Activated CD4-positive, alpha-beta T cell treated with anti-CD3 and anti-CD28 coated beads, Interleukin-2, amount 50 U/mL, for 1 hour (primary cell): Measurements from ENCODE around the gene SLC8A3.

Experiments used
- DNase-seq: peaks from one replicate; pipeline ENCODE4 v3.0.0-alpha.2; 2020

Gene SLC8A3

DNA sequence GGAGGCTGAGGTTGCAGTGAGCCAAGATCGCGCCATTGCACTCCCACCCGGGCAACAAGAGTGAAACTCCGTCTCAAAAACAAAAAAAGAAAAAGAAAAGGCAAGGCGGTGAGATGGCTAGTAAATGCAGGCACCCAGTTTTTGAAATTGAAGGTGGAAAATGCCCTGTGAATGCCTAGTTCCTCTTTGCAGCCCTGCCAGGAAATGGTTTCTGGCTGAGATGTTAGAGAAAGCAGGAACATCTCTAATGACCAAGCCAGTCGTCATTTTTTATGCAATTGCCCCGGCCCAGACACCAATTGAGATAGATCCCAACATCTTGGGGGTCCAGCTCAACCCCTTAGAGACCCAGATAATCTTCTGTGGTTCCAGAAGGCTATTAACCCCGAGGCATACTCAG lies 17.0 kb downstream of the SLC8A3 start:
- DNase-seq, result no peak

DNA sequence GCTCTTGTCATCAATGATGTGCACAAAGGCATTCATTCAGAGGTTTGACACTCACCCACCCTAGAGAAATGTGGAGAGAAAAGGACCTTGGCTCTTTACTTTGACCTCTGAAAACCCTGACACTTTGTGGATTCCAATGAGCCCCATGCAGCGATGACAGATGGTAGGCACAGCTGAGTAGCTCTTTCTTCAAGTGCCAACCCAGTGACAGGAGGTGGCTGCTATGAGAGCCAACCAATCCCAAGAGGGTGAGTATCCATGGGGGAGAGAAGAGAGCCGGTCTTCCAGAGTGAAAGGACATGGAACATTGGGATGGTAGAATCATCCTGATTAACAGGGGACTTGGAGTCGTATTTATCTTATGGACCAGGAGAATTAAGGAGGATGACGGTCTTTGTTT lies 17.8 kb downstream of the SLC8A3 start:
- no peak for DNase-seq

DNA sequence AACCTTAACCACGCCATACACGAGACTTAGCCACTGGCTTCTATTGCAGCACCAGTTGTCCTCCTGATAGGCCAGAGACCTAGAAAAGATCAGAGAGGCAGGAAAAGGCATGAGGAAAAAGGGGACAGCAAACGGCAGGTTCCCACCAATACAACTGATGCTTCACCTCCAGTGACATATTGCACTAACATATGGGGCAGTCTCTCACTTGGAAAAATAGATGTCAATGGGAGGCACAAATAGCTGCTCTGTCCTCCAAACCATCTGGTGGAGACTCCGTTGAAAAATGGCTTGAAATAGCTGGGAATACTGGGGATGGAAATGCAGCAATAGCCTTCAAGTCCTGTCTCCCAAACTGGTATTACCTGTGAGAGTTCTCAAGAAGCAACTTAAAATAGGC lies 20.3 kb downstream of the SLC8A3 start:
- no peak for DNase-seq

DNA sequence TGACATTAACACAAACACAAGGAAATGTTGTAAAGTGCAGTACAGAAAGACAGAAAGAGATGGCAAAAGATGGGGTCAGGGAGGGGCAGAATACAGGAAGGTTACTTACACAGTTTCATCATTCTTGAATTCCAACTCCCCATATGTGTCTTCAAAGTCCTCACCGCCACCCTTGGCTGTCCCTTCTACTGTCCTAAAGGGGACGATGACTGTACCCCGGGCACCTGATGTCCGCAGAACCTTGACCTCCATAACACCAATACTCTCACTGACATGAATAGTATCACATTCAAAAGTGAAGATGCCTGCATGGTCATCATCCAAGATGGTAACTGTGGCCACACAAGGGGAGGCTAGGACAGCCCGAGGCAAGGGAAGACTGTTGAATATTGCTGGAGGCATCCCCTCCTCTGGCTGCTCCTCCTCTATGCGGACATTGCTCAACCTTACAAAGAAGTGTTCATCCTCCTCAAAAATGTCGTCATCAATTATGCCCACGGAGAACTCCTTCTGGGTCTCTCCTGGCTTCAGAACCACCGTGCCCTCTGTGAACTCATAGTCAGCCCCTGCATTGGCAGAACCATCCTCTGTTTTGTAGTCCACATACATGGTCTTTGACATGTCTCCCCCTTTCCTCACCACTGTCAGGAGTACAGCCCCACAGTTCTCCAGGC lies 22.1 kb downstream of the SLC8A3 start:
- no peak for DNase-seq

DNA sequence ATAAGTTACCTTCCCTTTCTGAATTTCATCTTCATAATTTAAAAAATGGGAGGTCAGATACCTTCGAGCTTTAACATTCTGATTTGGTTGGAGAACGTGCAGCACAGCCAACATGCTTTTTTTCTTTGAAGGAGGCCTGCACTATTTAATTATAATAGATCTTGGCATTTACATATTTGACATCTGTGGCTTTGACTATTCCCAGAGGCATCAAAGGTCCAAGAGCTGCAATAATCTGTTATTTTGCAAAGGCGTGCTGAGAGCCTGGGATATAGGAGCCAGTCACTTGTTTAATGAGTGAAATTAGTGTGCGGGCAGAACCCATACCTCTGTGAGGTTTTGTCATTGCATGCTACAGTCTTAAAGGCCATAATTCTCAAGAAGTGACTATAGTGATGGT lies 26.4 kb downstream of the SLC8A3 start:
- no peak for DNase-seq

DNA sequence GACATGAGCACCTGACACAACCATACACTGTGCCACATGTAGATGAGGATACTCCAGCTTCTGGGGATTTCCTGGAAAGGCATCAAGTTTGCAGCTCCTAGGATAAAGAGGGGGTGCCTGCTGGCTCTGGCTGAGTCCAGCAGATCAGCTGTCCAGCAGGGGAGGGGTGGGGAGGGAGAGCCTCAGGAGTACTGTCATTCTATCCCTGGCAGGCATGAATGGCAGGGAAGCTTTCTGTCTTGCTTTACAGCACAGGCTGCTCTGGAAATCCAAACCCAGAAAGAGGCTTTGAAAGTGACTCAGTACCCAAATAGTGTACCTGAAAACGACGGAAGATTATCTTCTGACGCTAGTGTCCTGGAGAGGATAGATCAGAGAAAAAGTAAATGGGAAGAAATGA lies 32.2 kb downstream of the SLC8A3 start:
- no peak for DNase-seq

DNA sequence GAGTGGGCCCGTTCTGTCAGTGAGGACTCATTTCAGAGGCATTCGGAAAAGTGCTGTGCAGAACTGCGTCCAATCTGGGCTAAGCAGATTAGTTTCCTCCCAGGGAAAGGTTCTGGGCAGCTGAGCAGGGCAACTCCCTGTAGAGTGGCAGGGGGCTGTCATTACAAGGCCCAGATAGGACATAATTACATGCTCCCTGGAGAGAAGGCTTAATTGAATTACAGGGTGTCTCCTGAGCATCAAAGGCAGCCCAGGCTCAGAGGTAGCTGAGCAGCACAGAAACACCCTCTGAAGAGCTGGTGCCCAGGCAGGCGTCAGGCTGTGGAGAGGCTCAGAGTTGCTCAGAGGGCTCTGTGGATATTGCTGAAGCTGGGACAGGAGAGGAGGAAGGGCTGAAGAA lies 36.0 kb downstream of the SLC8A3 start:
- DNase-seq, result no peak

DNA sequence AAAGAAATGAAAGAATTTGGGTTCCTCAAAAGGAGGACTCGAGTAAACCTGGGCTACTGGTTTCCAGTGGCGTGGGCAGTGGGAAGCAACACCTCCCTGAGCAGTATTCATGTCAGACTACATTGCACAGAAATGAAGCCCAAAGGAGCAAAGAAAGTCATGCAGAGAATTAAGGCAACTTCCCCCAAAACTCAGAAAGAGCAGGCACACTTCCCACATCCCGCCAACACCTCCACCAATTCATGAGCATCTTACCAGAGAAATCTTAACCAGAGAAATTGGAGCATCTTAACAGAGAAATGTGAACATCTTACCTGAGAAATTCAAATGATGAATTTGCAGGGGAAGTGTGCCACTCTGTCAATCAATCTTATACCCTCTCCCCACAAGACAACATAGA lies 36.7 kb downstream of the SLC8A3 start:
- no peak for DNase-seq

DNA sequence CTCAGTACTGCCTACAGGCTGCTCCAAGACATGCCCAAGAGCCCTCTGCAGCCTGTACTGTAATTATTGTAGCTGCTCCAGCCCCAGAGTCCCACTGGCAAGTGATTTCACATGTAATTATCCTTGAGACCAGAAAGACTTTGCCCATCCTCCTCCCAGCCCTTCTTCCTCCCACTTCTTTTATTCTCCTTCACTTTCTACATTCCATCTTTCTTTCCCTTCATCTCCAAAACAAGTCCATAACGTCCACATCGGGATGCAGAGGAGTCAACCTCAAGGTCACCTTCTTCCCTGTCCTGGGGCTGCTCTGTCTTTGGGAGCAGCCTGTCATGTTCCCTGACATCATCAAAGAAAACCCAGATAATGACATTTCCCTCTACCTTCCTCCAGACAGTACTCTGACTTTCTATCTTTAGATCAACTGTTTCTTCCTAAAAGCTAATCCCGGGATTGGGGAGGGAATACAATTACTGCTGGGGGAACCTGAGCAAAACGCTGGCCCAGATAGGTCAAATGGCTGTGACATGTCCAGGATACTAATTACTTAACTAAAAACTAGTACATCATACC lies 39.1 kb downstream of the SLC8A3 start:
- DNase-seq, result no peak

DNA sequence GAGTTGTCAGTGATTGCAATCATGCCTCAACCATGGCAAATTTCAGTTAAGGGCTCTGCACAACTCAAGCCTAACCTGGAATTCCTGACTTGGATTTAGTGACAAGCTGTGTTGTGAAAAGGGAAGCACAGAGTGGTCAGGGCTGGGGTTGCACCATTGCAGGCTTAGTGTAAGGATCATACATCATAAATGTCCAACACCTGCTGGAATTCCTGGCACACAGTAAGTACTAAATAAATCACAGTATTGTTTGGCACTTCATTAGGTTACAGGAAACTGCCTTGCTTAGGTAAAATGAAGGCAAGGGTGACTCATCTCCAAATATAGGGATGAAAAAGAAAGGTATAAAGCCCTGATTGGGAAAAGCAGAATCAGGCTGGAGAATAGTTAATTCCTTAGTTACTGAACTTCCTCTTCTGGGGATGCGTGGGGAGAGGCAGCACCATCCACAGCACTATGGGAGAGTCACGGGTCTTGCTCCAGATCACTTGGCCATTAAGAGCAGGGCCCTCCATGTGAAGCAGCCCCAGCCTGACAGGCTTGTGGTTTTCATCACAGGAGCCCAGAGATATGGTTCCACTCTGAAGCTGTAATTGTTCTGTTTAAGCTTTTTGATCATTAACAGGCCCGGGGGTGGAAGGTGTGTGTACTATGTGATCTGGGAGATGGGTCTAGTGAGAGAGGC lies 39.7 kb downstream of the SLC8A3 start:
- no peak for DNase-seq

DNA sequence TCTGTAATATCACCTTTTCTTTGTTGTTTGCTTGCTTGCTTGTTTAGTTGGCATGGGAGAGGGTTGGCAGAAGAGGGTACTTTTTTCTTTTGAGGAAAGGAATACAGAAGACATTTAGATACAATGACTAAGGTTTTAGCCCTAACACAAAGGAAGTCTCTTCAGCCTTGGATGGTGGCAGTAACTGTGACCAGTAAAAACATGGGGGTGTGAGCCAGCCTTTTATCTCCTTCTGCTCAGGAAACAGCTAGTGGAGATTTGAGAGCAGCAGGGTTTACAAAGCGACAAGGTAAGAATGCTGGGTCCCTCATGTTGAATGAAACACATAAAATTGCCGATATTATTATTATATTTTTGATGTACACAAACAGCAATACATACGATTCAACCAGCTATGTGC lies 40.4 kb downstream of the SLC8A3 start:
- no peak for DNase-seq

DNA sequence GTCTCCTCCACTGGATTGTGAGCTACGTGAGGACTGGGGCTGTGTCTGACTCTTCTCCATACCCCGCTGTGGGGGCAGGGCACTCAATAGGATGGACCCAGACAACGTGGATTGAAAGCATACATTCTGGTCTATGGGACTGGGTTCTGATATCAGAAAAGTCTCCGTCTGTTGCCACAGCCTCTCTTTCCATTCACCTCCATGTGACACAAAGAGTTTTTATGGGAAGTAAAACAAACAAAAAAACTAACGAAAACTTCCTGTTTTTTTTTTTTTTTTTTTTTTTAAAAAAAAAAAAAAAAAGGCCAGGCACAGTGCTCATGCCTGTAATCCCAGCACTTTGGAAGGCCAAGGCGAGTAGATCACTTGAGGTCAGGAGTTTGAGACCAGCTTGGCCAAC lies 44.7 kb downstream of the SLC8A3 start:
- DNase-seq, result no peak

DNA sequence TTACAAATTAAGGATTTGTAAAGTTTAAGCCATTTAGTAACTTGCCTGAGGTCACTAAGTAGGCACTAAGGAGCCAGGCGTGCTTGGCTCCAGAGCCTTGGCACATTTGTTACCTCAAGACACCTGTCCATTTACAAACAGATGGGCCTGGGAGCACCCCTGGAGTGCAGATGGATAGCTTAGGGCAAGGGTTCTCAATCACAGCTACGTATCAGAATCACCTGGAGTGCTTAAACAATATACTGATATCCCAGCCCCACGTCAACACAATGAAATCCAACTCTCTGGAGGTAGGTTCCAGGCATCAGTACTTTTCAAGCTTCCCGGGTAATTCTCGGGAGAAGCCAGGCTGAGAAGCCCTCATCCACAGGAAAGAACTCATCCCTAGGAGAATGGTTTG lies 45.4 kb downstream of the SLC8A3 start:
- DNase-seq, result no peak

DNA sequence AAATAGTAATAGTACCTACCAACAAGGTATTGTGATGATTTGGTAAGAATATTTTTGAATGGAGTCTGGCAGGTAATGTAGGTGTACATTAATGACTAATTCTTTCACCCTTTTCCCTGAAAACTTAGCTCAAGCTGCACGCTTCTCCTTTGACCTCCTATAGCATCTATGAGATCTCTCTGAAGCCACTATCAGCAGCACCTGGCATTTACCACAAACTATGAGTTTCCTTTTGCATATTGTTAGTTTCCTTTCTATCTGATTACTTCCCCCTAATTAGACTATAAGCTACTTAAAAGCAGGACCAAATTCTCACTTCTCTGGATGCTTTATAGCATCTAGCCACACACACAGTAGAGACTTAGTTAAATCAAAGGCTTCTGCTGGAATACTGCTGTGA lies 48.1 kb downstream of the SLC8A3 start:
- DNase-seq, result no peak

DNA sequence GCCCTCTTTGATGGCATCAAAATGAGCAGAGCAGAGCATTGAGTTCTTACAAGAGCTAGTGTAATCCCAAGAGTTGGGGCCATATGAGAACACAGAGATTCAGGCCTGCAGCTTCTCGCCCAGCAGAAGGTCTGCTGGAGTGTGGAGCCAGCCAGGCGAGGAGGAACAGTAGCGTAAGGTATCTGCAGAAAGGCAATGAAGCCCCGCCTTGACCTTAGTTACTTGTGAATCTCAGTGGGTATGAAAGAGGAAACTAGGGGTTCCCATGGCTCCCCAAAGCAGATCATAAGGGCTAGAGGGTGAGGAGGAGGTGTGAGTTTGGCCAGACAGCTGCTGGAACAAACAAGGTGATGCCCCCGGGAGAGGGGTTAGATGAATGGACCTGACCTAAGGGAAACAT lies 49.4 kb downstream of the SLC8A3 start:
- DNase-seq, result no peak

DNA sequence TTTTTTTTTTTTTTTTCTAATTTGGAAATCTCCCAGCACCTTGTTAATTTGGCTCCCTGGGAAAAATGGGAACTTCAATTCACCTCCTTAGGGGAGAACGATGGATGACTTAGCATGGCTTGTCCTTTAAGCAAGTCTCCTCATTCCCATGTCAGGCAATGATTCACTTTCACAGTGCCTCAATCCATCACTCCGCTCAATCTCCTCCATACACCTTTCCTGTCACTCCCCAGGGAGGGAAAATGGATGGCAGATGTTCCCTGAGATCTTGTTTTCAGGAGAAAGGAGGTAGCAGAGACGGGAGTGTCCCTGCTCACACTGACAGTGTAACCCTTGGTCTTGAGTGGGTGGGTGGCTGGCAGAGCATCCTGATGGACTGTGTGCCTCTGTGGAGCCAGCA lies 51.0 kb downstream of the SLC8A3 start:
- DNase-seq, result no peak

DNA sequence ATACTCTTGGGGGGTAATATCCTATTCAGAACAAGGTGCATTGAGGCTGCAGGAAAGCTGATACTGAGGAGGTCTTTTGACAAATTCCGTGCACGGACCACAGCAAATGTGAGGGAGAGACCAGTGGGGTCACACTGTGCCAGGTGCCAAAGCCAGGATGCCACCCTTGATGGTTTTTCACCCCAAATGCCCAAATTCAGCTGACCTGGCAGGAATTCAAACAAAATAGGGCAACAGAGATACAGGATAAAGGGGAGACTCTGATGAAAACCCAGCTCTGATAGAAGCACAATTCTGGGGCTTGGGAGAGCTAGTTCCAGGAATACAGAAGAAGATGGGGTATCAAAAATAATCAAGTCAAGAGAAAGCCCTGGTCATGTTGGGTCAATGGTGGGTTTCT lies 55.3 kb downstream of the SLC8A3 start:
- no peak for DNase-seq

DNA sequence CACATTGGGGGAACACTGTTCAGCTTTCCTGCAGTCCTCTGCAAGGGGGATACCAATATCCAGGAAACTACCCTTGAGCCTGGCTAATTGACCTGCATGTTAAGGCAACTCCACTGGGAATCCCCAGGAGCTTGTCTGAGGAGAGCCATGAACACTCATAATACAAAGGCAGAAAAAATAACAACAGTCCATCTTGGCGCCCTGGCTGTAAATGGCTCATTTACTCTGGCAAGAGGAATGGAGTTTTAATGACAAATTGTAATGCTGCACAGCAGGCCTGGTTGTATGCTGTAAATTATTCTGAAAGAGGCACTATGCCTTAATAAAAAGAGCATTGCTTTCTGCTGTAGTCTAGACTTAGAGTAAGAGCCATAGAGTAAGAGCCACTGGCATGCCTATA lies 58.3 kb downstream of the SLC8A3 start:
- no peak for DNase-seq

DNA sequence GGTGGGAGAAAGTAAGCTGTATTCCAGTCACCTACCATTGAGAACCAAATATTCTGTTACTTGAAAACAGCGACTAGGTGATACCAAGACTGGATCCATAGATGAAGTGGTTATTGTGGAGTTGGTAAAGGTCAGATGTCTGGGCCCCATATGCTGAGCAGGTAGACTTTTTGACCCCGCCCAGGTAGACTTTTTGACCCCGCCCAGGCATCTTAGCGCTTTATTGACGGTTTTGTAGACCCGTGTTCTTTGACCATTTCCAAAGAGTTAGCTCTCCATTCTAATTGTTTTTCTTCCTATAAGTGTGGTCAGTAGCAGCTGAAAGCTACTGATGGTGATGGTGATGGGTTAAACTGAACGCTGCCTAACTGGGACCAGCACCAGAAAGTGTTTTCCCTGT lies 61.6 kb downstream of the SLC8A3 start:
- no peak for DNase-seq

DNA sequence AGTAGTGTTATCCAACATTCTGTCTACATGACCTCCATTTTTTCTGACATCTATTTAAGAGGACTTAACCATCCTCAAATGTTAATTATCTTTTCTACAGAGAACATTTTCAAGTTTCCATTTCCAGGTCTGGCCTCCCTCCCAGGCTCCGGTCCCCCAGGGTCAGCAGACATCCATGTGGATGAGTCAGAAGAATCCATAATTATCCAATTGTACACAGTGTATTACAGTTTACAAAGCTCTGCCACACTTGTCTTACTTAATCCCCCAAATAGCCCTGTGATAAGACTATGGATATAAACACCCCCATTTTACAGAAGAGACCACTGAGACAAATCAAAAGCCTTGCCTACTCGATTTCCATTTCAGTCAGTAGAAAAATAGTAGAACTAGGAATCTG lies 65.0 kb downstream of the SLC8A3 start:
- DNase-seq, result no peak

DNA sequence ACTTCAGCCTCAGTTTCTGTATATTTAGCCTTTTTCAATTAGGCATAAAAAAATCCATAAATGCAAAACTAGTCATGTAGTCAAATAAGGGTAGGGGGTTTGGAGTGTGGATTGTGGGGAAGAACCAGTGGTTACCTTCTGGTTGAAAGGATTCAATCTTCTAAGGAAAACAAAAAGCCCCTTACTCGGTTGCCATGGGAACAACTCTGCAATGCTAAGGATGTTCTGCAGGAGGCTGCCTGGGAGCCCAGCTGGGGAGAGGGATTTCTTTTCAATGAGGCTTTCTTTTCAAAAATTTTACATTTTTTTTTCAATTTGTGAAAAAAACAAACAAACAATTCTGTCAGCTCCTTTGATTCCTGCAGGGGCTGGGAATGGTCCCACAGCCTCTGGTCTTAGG lies 67.2 kb downstream of the SLC8A3 start:
- DNase-seq, result no peak

DNA sequence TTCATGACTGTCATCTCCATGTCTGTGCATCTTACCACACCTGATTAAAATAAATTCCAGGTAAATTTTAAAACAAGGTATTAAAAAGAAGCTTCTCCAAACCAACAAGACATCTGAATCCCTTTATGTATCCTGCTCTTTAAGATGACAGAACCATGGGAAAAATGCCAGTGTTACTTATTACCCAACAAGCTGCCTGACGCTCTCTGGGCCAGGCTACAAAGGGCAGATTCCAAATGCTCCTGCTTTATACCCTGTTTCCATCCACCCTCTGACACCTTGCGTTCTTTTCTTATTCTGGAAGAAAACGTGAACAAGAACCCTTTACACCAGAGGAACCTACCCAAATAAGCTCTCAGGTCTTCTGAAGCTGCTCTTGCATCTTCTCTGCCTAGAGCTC lies 70.7 kb downstream of the SLC8A3 start:
- DNase-seq, result no peak

DNA sequence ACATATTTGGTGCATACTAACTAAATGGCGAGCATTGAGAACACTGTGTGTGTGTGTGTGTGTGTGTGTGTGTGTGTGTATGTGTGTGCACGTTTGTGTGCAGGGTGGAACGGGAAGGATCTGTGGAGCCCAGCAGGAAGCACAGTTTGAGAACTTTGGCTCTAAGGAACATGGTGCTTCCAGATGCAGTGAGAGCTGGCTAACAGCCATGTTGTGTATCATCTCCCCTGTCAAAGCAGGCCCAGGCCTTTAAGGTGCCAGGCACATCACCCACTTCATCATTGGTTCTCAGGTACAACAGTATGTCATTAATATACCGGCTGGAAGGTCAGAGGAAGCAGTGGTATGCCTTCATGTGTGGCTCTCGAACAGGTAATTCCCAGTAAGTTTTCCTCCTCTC lies 72.5 kb downstream of the SLC8A3 start:
- no peak for DNase-seq

DNA sequence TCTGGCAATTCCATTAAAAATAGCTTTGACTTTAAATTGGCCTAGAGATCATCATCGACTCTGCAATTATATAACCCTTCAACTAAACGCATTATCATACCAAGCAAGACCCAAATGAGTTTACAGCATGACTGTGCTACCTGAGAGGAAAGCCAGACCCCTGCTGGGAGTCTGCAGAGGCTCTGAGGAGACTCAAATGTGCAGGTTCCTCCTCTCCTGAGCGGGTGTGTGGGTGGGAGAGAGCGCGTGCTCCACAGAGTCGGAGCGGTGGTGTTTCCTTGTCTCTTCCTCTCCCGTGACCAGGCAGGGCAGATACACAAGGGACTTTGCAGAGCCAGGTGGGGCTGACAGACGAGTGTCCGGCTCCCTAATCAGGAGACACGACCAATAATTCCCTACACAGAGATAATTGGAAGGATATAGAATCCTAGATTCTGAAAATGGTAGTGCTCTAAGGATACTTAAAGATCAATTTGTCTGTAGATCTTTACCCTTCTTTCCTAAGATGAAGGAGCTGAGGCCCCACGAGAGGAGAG lies 74.1 kb downstream of the SLC8A3 start:
- DNase-seq, result no peak

DNA sequence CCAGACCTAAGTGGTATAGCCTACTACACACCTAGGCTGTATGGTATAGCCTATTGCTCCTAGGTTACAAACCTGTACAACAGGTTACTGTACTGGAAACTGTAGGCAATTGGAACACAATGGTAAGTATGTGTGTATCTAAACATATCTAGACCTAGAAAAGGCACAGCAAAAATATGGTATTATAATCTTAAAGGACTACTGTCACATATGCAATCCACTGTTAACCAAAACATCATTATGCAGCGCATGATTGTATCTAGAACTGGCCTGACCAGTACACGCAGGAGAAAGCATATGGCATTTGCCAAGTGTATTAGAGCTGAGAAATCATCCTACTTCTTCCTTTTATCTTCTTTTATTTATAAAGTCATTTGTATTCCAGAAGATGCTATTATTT lies 75.5 kb downstream of the SLC8A3 start:
- DNase-seq, result no peak
